Sigmoid colon (tissue), 7 donors: ENCODE data around the gene NTNG2. TPM values are rescaled to one million over a fixed set of nuclear protein-coding genes. Genes with fewer than 3 reads are reported as not detected.

Source experiments
- DNase-seq: peaks from one replicate; pipeline ENCODE4 v3.0.0-alpha.2; 2019
- H3K27ac ChIP-seq, 4 donors: fragments of 200-600 bp; sonication (generic); one replicate each; pipeline ENCODE4 v1.5.1; 2016 to 2019; ENCODE audit warnings: mild to moderate bottlenecking in 1 of 4
- H3K27me3 ChIP-seq, 3 donors: fragments of 200-600 bp; sonication (generic); one replicate each; pipeline ENCODE4 v1.5.1; 2019; ENCODE audit warnings: mild to moderate bottlenecking in 1 of 3
- H3K36me3 ChIP-seq, 4 donors: fragments of 200-600 bp; sonication (generic); one replicate each; pipeline ENCODE4 v1.5.1; 2016 to 2019
- H3K4me1 ChIP-seq, 4 donors: fragments of 200-600 bp; sonication (generic); one replicate each; pipeline ENCODE4 v1.5.1; 2017 to 2019
- H3K4me3 ChIP-seq, 4 donors: fragments of 200-600 bp; sonication (generic); one replicate each; pipeline ENCODE4 v1.5.1; 2017 to 2019; ENCODE audit warnings: mild to moderate bottlenecking in 2 of 4, moderate library complexity in 1 of 4
- H3K9me3 ChIP-seq, 4 donors: fragments of 200-600 bp in 3 of 4; sonication (generic) in 3 of 4; one replicate each; pipeline versions ENCODE4 v1.5.1 to v1.6.1; 2013 to 2019
- CTCF ChIP-seq, 4 experiments: fragments of 450-650 bp in 3 of 4; fragments of 200-600 bp in 1 of 4; IDR thresholded peaks; one replicate each; pipeline ENCODE4 v1.5.1; 2016 to 2019; ENCODE audit warnings: antibody characterized with exemption in 4 of 4, mild to moderate bottlenecking in 3 of 4, moderate library complexity in 2 of 4
- EP300 ChIP-seq, 4 donors: sonication (generic); formaldehyde crosslinking; IDR thresholded peaks; one replicate each; pipeline ENCODE4 v1.6.1; 2017; ENCODE audit warnings: antibody characterized with exemption in 4 of 4
- POLR2A ChIP-seq, 2 donors: fragments of 450-650 bp; IDR thresholded peaks; one replicate each; pipeline ENCODE4 v1.6.1; 2016; ENCODE audit warnings: antibody characterized with exemption in 2 of 2, mild to moderate bottlenecking in 2 of 2, moderate library complexity in 2 of 2
- POLR2AphosphoS5 ChIP-seq, 4 donors: sonication (generic); formaldehyde crosslinking; IDR thresholded peaks; one replicate each; pipeline ENCODE4 v1.6.1; 2017; ENCODE audit warnings: antibody characterized with exemption in 4 of 4
- WGBS, 2 donors: extraction: QIAGEN DNeasy Blood & Tissue Kit; methylation state at CpG; one replicate each; pipeline ENCODE4 v1.1.7; 2013; 5-methylcytosine and 5-hydroxymethylcytosine counted together
- intact Hi-C: fragments of 100-400 bp; cut with DNase I; formaldehyde crosslinking; loops from one replicate; pipeline ENCODE4 v1.15.1; 2023
- polyA plus RNA-seq, 3 donors: library from polyadenylated mRNA; stranded (reverse); fragments of 200-250 nt; gene quantifications; one replicate each; pipeline ENCODE4 v1.2.3, GENCODE V29; 2013
- total RNA-seq, 4 donors: library from RNA; depleted of rRNA; stranded (reverse); fragments of >200 nt; gene quantifications; one replicate each; pipeline ENCODE4 v1.1.0, GENCODE V29; 2016
- donor health status: healthy with polysubstance abuse.
- donor health status: Bipolar disorder and iron deficiency.
- donor health status: healthy.

Gene NTNG2
- total RNA-seq = 10 to 100 TPM in 1 of 4 donors, 1 to 10 TPM in 1, under 1 TPM in 2; 0.28 to 12.0 (median 3.2) TPM
- under 1 TPM in 2 of 3 donors, not detected in 1; 0.50 to 0.60 TPM for polyA plus RNA-seq

GRCh38 chr9:132161743-132162184 is at the start of gene NTNG2:
NTNG2 (plus strand) TSS chr9:132162058; CDS start chr9:132166832, 4,774 bp downstream.
- 0 to 3% methylated on average over 67 of the region's 67 CpGs for WGBS, 2 donors
- TF ChIP-seq POLR2A (IDR thresholded peaks at IDR 0.05) (no peak), EP300 (IDR thresholded peaks at IDR 0.05) (no peak), CTCF (IDR thresholded peaks at IDR 0.05) (no peak), POLR2AphosphoS5 (IDR thresholded peaks at IDR 0.05) (no peak)
- Histone ChIP-seq H3K4me3 (peak within 1 kb of the TSS; percentile 43 to 76 (median 68)), H3K9me3 (no peaks in the 10 kb centered on the region), H3K36me3 (no peaks in the 10 kb centered on the region), H3K27me3 (peaks cover 33 to 99% (median 81%) of the 10 kb centered on the region in 3 donors), H3K27ac (no peak within 1 kb of the TSS), H3K4me1 (peaks cover 0 to 35% (median 29%) of the 10 kb centered on the region in 4 donors)
- no peak for DNase-seq
- intact Hi-C loops = no loop called here

GRCh38 chr9:132114102-132114707 is 47.7 kb upstream of the NTNG2 start:
- WGBS, 2 donors = 30 to 35% methylated on average over 18 of the region's 18 CpGs
- H3K4me3 ChIP-seq = no peak overlapping the region
- no peak for TF ChIP-seq CTCF (IDR thresholded peaks at IDR 0.05)
- TF ChIP-seq POLR2AphosphoS5 (IDR thresholded peaks at IDR 0.05) = no peak
- TF ChIP-seq EP300 (IDR thresholded peaks at IDR 0.05) = no peak
- TF ChIP-seq POLR2A (IDR thresholded peaks at IDR 0.05) = no peak
- no peaks in the 10 kb centered on the region for H3K9me3 ChIP-seq
- peaks cover 0 to 19% (median 3%) of the 10 kb centered on the region in 3 donors for H3K27me3 ChIP-seq
- intact Hi-C loops = no loop called here
- H3K4me1 ChIP-seq = no peaks in the 10 kb centered on the region
- no peak for DNase-seq
- H3K27ac ChIP-seq = no peak overlapping the region
- H3K36me3 ChIP-seq = no peaks in the 10 kb centered on the region

GRCh38 chr9:132116583-132116982 is 45.3 kb upstream of the NTNG2 start:
- DNase-seq = no peak
- Histone ChIP-seq H3K36me3 (no peaks in the 10 kb centered on the region), H3K4me3 (no peak overlapping the region), H3K27ac (no peak overlapping the region), H3K27me3 (peaks cover 0 to 25% (median 3%) of the 10 kb centered on the region in 3 donors), H3K9me3 (no peaks in the 10 kb centered on the region), H3K4me1 (no peaks in the 10 kb centered on the region)
- intact Hi-C loops = no loop called here
- WGBS, 2 donors = 61 to 86% methylated on average over 3 of the region's 3 CpGs
- no peak for TF ChIP-seq POLR2A (IDR thresholded peaks at IDR 0.05)

- no peaks in the 10 kb centered on the region for H3K36me3 ChIP-seq
- no peak overlapping the region for H3K4me3 ChIP-seq
- H3K27ac ChIP-seq = no peak overlapping the region
- intact Hi-C loops = no loop called here
- no peak for TF ChIP-seq POLR2A (IDR thresholded peaks at IDR 0.05)
- no peak for TF ChIP-seq CTCF (IDR thresholded peaks at IDR 0.05)
- no peak for TF ChIP-seq EP300 (IDR thresholded peaks at IDR 0.05)
- TF ChIP-seq POLR2AphosphoS5 (IDR thresholded peaks at IDR 0.05) = no peak
- 83 to 87% methylated on average over 3 of the region's 3 CpGs for WGBS, 2 donors
- H3K27me3 ChIP-seq = peaks cover 0 to 22% (median 3%) of the 10 kb centered on the region in 3 donors
- H3K4me1 ChIP-seq = no peaks in the 10 kb centered on the region
- H3K9me3 ChIP-seq = no peaks in the 10 kb centered on the region
- DNase-seq = no peak
These were observed 44.2 kb upstream of the NTNG2 start for GRCh38 chr9:132117694-132118093.

GRCh38 chr9:132121021-132121420 is 40.8 kb upstream of the NTNG2 start:
- no peaks in the 10 kb centered on the region for H3K4me1 ChIP-seq
- intact Hi-C loops = no loop called here
- no peak overlapping the region for H3K27ac ChIP-seq
- TF ChIP-seq EP300 (IDR thresholded peaks at IDR 0.05) (no peak), CTCF (IDR thresholded peaks at IDR 0.05) (no peak), POLR2A (IDR thresholded peaks at IDR 0.05) (no peak), POLR2AphosphoS5 (IDR thresholded peaks at IDR 0.05) (no peak)
- H3K36me3 ChIP-seq = no peaks in the 10 kb centered on the region
- H3K9me3 ChIP-seq = no peaks in the 10 kb centered on the region
- DNase-seq = no peak
- WGBS, 2 donors = 89 to 96% methylated on average over 2 of the region's 2 CpGs
- H3K4me3 ChIP-seq = no peak overlapping the region
- H3K27me3 ChIP-seq = peaks cover 9 to 34% (median 14%) of the 10 kb centered on the region in 3 donors
